Naive thymus-derived CD4-positive, alpha-beta T cell (primary cell): ENCODE results near the gene OTOL1. TPM values are rescaled to one million over a fixed set of nuclear protein-coding genes. Genes with fewer than 3 reads are reported as not detected.

Experiments
- ATAC-seq: fragments of 150-1000 bp; cut with Tn5 transposase; 2 replicates; pipeline ENCODE4 v1.10.0; 2021; ENCODE audit warnings: mild to moderate bottlenecking, moderate library complexity
- CTCF ChIA-PET: fragments of 350-600 bp; sonication (Branson Sonifier 250); formaldehyde crosslinking; loops from one replicate; lab custom pipeline; 2021; ENCODE audit warnings: antibody characterized with exemption; lab: Charles Lee
- POLR2A ChIA-PET: fragments of 350-600 bp; sonication (Branson Sonifier 250); formaldehyde crosslinking; loops from one replicate; lab custom pipeline; 2021; ENCODE audit warnings: antibody characterized with exemption, inconsistent platforms; lab: Charles Lee
- DNase-seq, 9 donors: peaks; one replicate each; pipeline versions ENCODE4 v3.0.0 to v3.0.0-alpha.2; 2020 to 2022; ENCODE audit warnings: mixed read lengths in 1 of 9
- H3K27ac ChIP-seq: one replicate; pipeline ENCODE4 v1.7.0; 2013; ENCODE audit warnings: mild to moderate bottlenecking, low read depth, low read length, moderate library complexity
- H3K27me3 ChIP-seq, 2 donors: one replicate each; pipeline ENCODE4 v1.7.0; 2013; ENCODE audit warnings: low read length in 2 of 2, mild to moderate bottlenecking in 2 of 2, moderate library complexity in 2 of 2; ENCODE audit not compliant: control insufficient read depth in 2 of 2, insufficient read depth in 2 of 2
- H3K36me3 ChIP-seq, 3 experiments: 1 replicate in 2 of 3; 2 replicates in 1 of 3; pipeline ENCODE4 v1.7.0; 2013; ENCODE audit warnings: low read length in 3 of 3, mild to moderate bottlenecking in 3 of 3, moderate library complexity in 1 of 3; ENCODE audit not compliant: insufficient read depth in 3 of 3, control insufficient read depth in 2 of 3
- H3K4me1 ChIP-seq, 2 donors: one replicate each; pipeline ENCODE4 v1.7.0; 2013; ENCODE audit warnings: low read length in 2 of 2, mild to moderate bottlenecking in 2 of 2, moderate library complexity in 1 of 2; ENCODE audit not compliant: control insufficient read depth in 2 of 2, insufficient read depth in 2 of 2
- H3K4me3 ChIP-seq: 2 replicates; pipeline ENCODE4 v1.7.0; 2013; ENCODE audit warnings: mild to moderate bottlenecking, low read length
- H3K9me3 ChIP-seq, 3 experiments: 1 replicate in 2 of 3; 2 replicates in 1 of 3; pipeline ENCODE4 v1.7.0; 2013; ENCODE audit warnings: low read length in 3 of 3; ENCODE audit not compliant: control insufficient read depth in 2 of 3
- H3K27ac Mint-ChIP-seq, 9 donors: one replicate each; pipeline ENCODE4 v1.8.0; 2020 to 2022; ENCODE audit warnings: mixed read lengths in 9 of 9, mild to moderate bottlenecking in 8 of 9, moderate library complexity in 5 of 9, inconsistent platforms in 2 of 9
- H3K27me3 Mint-ChIP-seq, 5 donors: one replicate each; pipeline ENCODE4 v1.8.0; 2021 to 2022; ENCODE audit warnings: mixed read lengths in 5 of 5, mild to moderate bottlenecking in 1 of 5
- H3K36me3 Mint-ChIP-seq, 5 donors: one replicate each; pipeline ENCODE4 v1.8.0; 2020 to 2022; ENCODE audit warnings: mixed read lengths in 5 of 5, mild to moderate bottlenecking in 3 of 5, inconsistent platforms in 1 of 5
- H3K4me1 Mint-ChIP-seq, 7 donors: one replicate each; pipeline ENCODE4 v1.8.0; 2020 to 2022; ENCODE audit warnings: mixed read lengths in 7 of 7, mild to moderate bottlenecking in 3 of 7, inconsistent platforms in 1 of 7
- H3K4me3 Mint-ChIP-seq, 10 donors: one replicate each; pipeline ENCODE4 v1.8.0; 2020 to 2022; ENCODE audit warnings: mild to moderate bottlenecking in 10 of 10, mixed read lengths in 10 of 10, moderate library complexity in 6 of 10, inconsistent platforms in 2 of 10
- H3K9me3 Mint-ChIP-seq, 11 donors: one replicate each; pipeline ENCODE4 v1.8.0; 2020 to 2022; ENCODE audit warnings: mixed read lengths in 11 of 11, mild to moderate bottlenecking in 4 of 11, inconsistent platforms in 1 of 11, moderate library complexity in 1 of 11
- intact Hi-C, 2 donors: fragments of 100-400 bp; cut with micrococcal nuclease; formaldehyde crosslinking; loops; one replicate each; pipeline ENCODE4 v1.15.1; 2023
- polyA plus RNA-seq, 2 donors: library from polyadenylated mRNA; unstranded; fragments of 300-500 nt; fragmentation: Illumina TruSeq; gene quantifications; one replicate each; pipeline ENCODE4 v1.2.3, GENCODE V29; 2021
- total RNA-seq, 6 experiments: library from RNA in 5 of 6; stranded (reverse) in 5 of 6; gene quantifications; 1 replicate in 5 of 6; 2 replicates in 1 of 6; pipeline ENCODE4 v1.2.3 and lab custom pipeline; 2021 to 2026

Gene OTOL1
- total RNA-seq (not detected), polyA plus RNA-seq (not detected), total RNA-seq (lab: John Stamatoyannopoulos, UW) (not detected)

- Mint-ChIP-seq H3K36me3 (peaks cover 0 to 5% (median 0%) of the 10 kb centered on the region in 5 donors), H3K9me3 (peaks cover 0 to 17% (median 5%) of the 10 kb centered on the region in 11 donors), H3K4me1 (no peaks in the 10 kb centered on the region), H3K27ac (no peak within 1 kb of the TSS), H3K4me3 (no peak within 1 kb of the TSS), H3K27me3 (peaks cover 3 to 32% (median 19%) of the 10 kb centered on the region in 5 donors)
- Histone ChIP-seq H3K4me3 (no peak within 1 kb of the TSS), H3K9me3 (no peaks in the 10 kb centered on the region), H3K36me3 (no peaks in the 10 kb centered on the region), H3K27ac (no peak within 1 kb of the TSS), H3K4me1 (no peaks in the 10 kb centered on the region), H3K27me3 (no peaks in the 10 kb centered on the region)
- no peak for ATAC-seq
- CTCF ChIA-PET: no interaction called here
- POLR2A ChIA-PET: no interaction called here
- no peak for DNase-seq
- intact Hi-C loops: no loop called here
Measured at GRCh38 chr3:161496508-161496907, at the start of gene OTOL1. TSS of gene OTOL1 (plus strand) at chr3:161496808. CDS start at chr3:161496808, 0 bp downstream.

- Histone ChIP-seq H3K36me3 (no peaks in the 10 kb centered on the region), H3K4me3 (no peak overlapping the region), H3K27me3 (peaks cover 0 to 4% of the 10 kb centered on the region in 2 donors), H3K9me3 (no peaks in the 10 kb centered on the region), H3K4me1 (no peaks in the 10 kb centered on the region), H3K27ac (no peak overlapping the region)
- Mint-ChIP-seq H3K27me3 (peaks cover 2 to 21% (median 11%) of the 10 kb centered on the region in 5 donors), H3K36me3 (peaks cover 0 to 4% (median 0%) of the 10 kb centered on the region in 5 donors), H3K27ac (no peak overlapping the region), H3K4me3 (no peak overlapping the region), H3K9me3 (peaks cover 0 to 12% (median 0%) of the 10 kb centered on the region in 11 donors), H3K4me1 (no peaks in the 10 kb centered on the region)
- ChIA-PET CTCF (no interaction called here), POLR2A (no interaction called here)
- DNase-seq (no peak), ATAC-seq (no peak)
- intact Hi-C loops: no loop called here
Measured at GRCh38 chr3:161449785-161450184, 46.8 kb upstream of the OTOL1 start.

- Mint-ChIP-seq H3K4me1 (no peaks in the 10 kb centered on the region), H3K4me3 (no peak overlapping the region), H3K36me3 (peaks cover 0 to 4% (median 0%) of the 10 kb centered on the region in 5 donors), H3K9me3 (peaks cover 0 to 12% (median 0%) of the 10 kb centered on the region in 11 donors), H3K27ac (no peak overlapping the region), H3K27me3 (peaks cover 0 to 9% (median 4%) of the 10 kb centered on the region in 5 donors)
- DNase-seq (no peak), ATAC-seq (no peak)
- Histone ChIP-seq H3K4me3 (no peak overlapping the region), H3K4me1 (no peaks in the 10 kb centered on the region), H3K27me3 (peaks cover 0 to 4% of the 10 kb centered on the region in 2 donors), H3K9me3 (no peaks in the 10 kb centered on the region), H3K36me3 (no peaks in the 10 kb centered on the region), H3K27ac (no peak overlapping the region)
- ChIA-PET CTCF (no interaction called here), POLR2A (no interaction called here)
- intact Hi-C loops: no loop called here
Measured at GRCh38 chr3:161452179-161452578, 44.4 kb upstream of the OTOL1 start.

GRCh38 chr3:161454615-161455014, 42.0 kb upstream of the OTOL1 start:
- no peaks in the 10 kb centered on the region for H3K9me3 ChIP-seq
- peaks cover 0 to 4% of the 10 kb centered on the region in 2 donors for H3K27me3 ChIP-seq
- H3K36me3 ChIP-seq: no peaks in the 10 kb centered on the region
- no peak overlapping the region for H3K4me3 ChIP-seq
- DNase-seq: no peak
- no peak overlapping the region for H3K4me3 Mint-ChIP-seq
- H3K4me1 ChIP-seq: no peaks in the 10 kb centered on the region
- H3K27me3 Mint-ChIP-seq: peaks cover 0 to 4% (median 0%) of the 10 kb centered on the region in 5 donors
- no peak overlapping the region for H3K27ac Mint-ChIP-seq
- ATAC-seq: no peak
- no peak overlapping the region for H3K27ac ChIP-seq
- CTCF ChIA-PET: no interaction called here
- intact Hi-C loops: no loop called here
- no peaks in the 10 kb centered on the region for H3K4me1 Mint-ChIP-seq
- POLR2A ChIA-PET: no interaction called here
- no peaks in the 10 kb centered on the region for H3K9me3 Mint-ChIP-seq
- no peaks in the 10 kb centered on the region for H3K36me3 Mint-ChIP-seq

GRCh38 chr3:161455962-161456361, 40.6 kb upstream of the OTOL1 start:
- no peak overlapping the region for H3K4me3 ChIP-seq
- ATAC-seq (no peak), DNase-seq (no peak)
- no peak overlapping the region for H3K27ac ChIP-seq
- Mint-ChIP-seq H3K4me3 (no peak overlapping the region), H3K27me3 (peaks cover 0 to 4% (median 0%) of the 10 kb centered on the region in 5 donors), H3K9me3 (no peaks in the 10 kb centered on the region), H3K36me3 (no peaks in the 10 kb centered on the region), H3K27ac (no peak overlapping the region), H3K4me1 (no peaks in the 10 kb centered on the region)
- intact Hi-C loops: no loop called here
- no peaks in the 10 kb centered on the region for H3K9me3 ChIP-seq
- no peaks in the 10 kb centered on the region for H3K36me3 ChIP-seq
- ChIA-PET CTCF (no interaction called here), POLR2A (no interaction called here)
- H3K27me3 ChIP-seq: peaks cover 0 to 4% of the 10 kb centered on the region in 2 donors
- no peaks in the 10 kb centered on the region for H3K4me1 ChIP-seq

GRCh38 chr3:161462138-161462537, 34.5 kb upstream of the OTOL1 start:
- Mint-ChIP-seq H3K27ac (no peak overlapping the region), H3K36me3 (peaks cover 0 to 6% (median 5%) of the 10 kb centered on the region in 5 donors), H3K27me3 (peaks cover 2 to 24% (median 20%) of the 10 kb centered on the region in 5 donors), H3K4me3 (no peak overlapping the region), H3K4me1 (no peaks in the 10 kb centered on the region), H3K9me3 (peaks cover 2 to 25% (median 16%) of the 10 kb centered on the region in 11 donors)
- Histone ChIP-seq H3K4me3 (no peak overlapping the region), H3K27me3 (no peaks in the 10 kb centered on the region), H3K9me3 (no peaks in the 10 kb centered on the region), H3K27ac (no peak overlapping the region), H3K4me1 (no peaks in the 10 kb centered on the region), H3K36me3 (no peaks in the 10 kb centered on the region)
- ATAC-seq (no peak), DNase-seq (no peak)
- ChIA-PET CTCF (no interaction called here), POLR2A (no interaction called here)
- intact Hi-C loops: no loop called here

GRCh38 chr3:161471211-161471610, 25.4 kb upstream of the OTOL1 start:
- Mint-ChIP-seq H3K9me3 (peaks cover 0 to 2% (median 0%) of the 10 kb centered on the region in 11 donors), H3K27ac (no peak overlapping the region), H3K36me3 (no peaks in the 10 kb centered on the region), H3K27me3 (peaks cover 3 to 28% (median 12%) of the 10 kb centered on the region in 5 donors), H3K4me1 (no peaks in the 10 kb centered on the region), H3K4me3 (no peak overlapping the region)
- Histone ChIP-seq H3K36me3 (no peaks in the 10 kb centered on the region), H3K27me3 (no peaks in the 10 kb centered on the region), H3K4me3 (no peak overlapping the region), H3K27ac (no peak overlapping the region), H3K9me3 (no peaks in the 10 kb centered on the region), H3K4me1 (no peaks in the 10 kb centered on the region)
- ChIA-PET POLR2A (no interaction called here), CTCF (no interaction called here)
- intact Hi-C loops: no loop called here
- DNase-seq: no peak
- ATAC-seq: no peak
